VCaP (cell line): Measurements from ENCODE around the gene FIBCD1.

ENCODE experiments used
- H3K27ac ChIP-seq: fragments of 450-650 bp; 2 replicates; pipeline ENCODE4 v1.5.1; 2017
- CTCF ChIP-seq: fragments of 450-650 bp; conservative IDR thresholded peaks from 2 replicates; pipeline ENCODE4 v1.5.1; 2017; ENCODE audit warnings: mild to moderate bottlenecking, moderate library complexity

FIBCD1 gene

DNA sequence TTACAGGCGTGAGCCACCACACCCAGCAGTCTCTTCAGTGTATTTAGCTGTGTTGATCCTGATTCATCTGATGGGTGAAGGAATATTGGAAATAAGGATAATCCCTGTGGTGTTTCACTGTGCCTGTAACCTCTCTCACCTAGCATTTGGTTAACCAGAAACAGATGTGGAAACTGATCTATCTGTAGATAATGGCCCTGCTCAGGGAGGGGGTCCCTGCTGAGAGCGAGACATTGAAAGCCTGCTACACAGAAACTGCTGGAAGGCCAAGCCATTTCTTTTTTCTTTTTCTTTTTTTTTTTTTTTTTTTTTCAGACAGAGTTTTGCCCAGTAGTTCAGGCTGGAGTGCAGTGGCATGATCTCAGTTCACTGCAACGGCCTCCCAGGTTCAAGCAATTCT is 70.8 kb downstream of the FIBCD1 start:
- no peak for TF ChIP-seq CTCF
- peak overlapping the region; percentile 95 for H3K27ac ChIP-seq

- no peak overlapping the region; the same call in 1 of the 2 replicates for H3K27ac ChIP-seq
- TF ChIP-seq CTCF, result no peak
Measured at GRCh38 chr9:130867556-130867955, 71.5 kb downstream of the FIBCD1 start.

DNA sequence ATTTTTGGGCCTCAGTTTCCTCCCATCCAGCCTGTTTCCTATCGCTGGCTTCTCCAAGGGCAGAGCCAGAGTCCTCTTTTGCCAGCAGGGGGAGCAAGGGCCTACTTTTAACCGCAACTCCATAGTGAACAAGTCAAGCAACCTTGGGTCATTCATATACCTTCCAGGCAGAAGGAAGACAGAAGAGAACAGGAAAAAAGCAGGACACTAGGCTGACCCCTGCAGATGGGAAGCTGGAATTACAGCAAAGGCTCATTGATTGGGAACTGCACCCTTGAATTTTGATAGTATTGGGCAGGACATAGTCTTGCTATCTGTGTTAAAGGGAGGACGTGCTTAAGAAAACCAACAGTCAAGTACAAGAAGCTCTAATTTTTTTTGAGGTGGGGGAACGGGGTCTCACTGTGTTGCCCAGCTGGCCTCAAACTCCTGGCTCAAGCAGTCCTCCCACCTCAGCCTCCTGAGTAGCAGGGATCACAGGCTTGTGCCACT is 72.5 kb downstream of the FIBCD1 start:
- H3K27ac ChIP-seq, result no peak overlapping the region
- peak; percentile 99 for TF ChIP-seq CTCF

GRCh38 chr9:130865921-130866320 is 73.1 kb downstream of the FIBCD1 start:
- no peak for TF ChIP-seq CTCF
- no peak overlapping the region for H3K27ac ChIP-seq

- no peak for TF ChIP-seq CTCF
- no peak overlapping the region for H3K27ac ChIP-seq
Measured at GRCh38 chr9:130864541-130864940, 74.5 kb downstream of the FIBCD1 start.

GRCh38 chr9:130862747-130863146 is 76.3 kb downstream of the FIBCD1 start:
- H3K27ac ChIP-seq, result peak overlapping the region; percentile 13; the same call in 1 of the 2 replicates
- TF ChIP-seq CTCF, result no peak

DNA sequence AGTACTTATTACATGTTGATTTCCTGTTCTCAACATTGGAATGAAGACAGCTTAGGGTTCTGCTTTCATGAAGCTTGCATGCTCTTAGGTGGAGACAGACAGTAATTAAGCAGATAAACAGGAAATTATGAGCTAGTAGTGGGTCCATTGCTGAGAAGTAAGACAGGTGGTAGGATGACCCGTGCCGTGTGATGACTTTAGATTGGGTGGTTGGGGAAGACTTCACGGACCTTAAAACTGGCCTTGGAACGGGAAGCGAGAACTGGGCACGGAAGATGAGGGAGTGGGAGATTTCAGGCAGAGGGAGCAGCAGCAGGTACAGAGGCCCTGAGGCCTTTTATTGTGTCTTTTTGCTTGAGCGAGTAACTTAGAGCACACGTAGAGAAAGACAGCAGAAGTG is 76.8 kb downstream of the FIBCD1 start:
- peak overlapping the region; percentile 13; the same call in 1 of the 2 replicates for H3K27ac ChIP-seq

More for the DNA sequence above, 76.8 kb downstream of the FIBCD1 start:
- TF ChIP-seq CTCF, result no peak
